22Rv1 (cell line): ENCODE data around the gene TUBB.

Experiments
- H3K27ac ChIP-seq: fragments of 450-650 bp; 2 replicates; pipeline ENCODE4 v1.5.1; 2017
- CTCF ChIP-seq: fragments of 450-650 bp; IDR thresholded peaks from 2 replicates; pipeline ENCODE4 v1.5.1; 2017; ENCODE audit warnings: mild to moderate bottlenecking
- ZFX ChIP-seq: fragments of 450-650 bp; IDR thresholded peaks from 2 replicates; pipeline ENCODE4 v1.6.1; 2017; ENCODE audit warnings: antibody characterized with exemption, borderline replicate concordance

TUBB gene

GRCh38 chr6:30722280-30723112, 2.3 kb downstream of the TUBB start:
- peak overlapping the region; percentile 97 for H3K27ac ChIP-seq
- TF ChIP-seq CTCF (peak; percentile 96), ZFX (no peak)

GRCh38 chr6:30723159-30723842, 3.1 kb downstream of the TUBB start:
- peak overlapping the region; percentile 97 for H3K27ac ChIP-seq

GRCh38 chr6:30723843-30724741, 3.9 kb downstream of the TUBB start:
- peak overlapping the region; percentile 97 for H3K27ac ChIP-seq

GRCh38 chr6:30724906-30725667, 4.9 kb downstream of the TUBB start:
- TF ChIP-seq CTCF: no peak
- no peak for TF ChIP-seq ZFX
- peak overlapping the region; percentile 97 for H3K27ac ChIP-seq

GRCh38 chr6:30725713-30726505, 5.8 kb downstream of the TUBB start:
- TF ChIP-seq ZFX: no peak
- no peak for TF ChIP-seq CTCF
- H3K27ac ChIP-seq: peak overlapping the region; percentile 97

GRCh38 chr6:30726506-30727413, 6.6 kb downstream of the TUBB start:
- peak overlapping the region; percentile 97 for H3K27ac ChIP-seq
- TF ChIP-seq CTCF: no peak
- no peak for TF ChIP-seq ZFX
